Activated CD8-positive, alpha-beta memory T cell treated with anti-CD3 and anti-CD28 coated beads, Interleukin-2, amount 50 U/mL, for 4 hours (primary cell): ENCODE results near the gene CEP162.
"Not testable (repeated sequence)": the region's sequence is repeated elsewhere in the genome, so short reads cannot be mapped to it uniquely, and the experiment has no call there.

Source experiments
- DNase-seq: peaks from one replicate; pipeline ENCODE4 v3.0.0-alpha.2; 2020

The CEP162 gene

GRCh38 chr6:84228198-84228543 lies 728 bp upstream of the CEP162 start:
- no peak for DNase-seq

- DNase-seq = no peak
Observed at GRCh38 chr6:84227044-84227433, 404 bp downstream of the CEP162 start.

- DNase-seq = no peak
Observed at GRCh38 chr6:84224251-84224650, 3.2 kb downstream of the CEP162 start.

GRCh38 chr6:84223608-84224007 lies 3.8 kb downstream of the CEP162 start:
- DNase-seq = not testable (repeated sequence)

GRCh38 chr6:84222426-84222825 lies 5.0 kb downstream of the CEP162 start:
- no peak for DNase-seq

GRCh38 chr6:84220809-84221409 lies 6.5 kb downstream of the CEP162 start:
- no peak for DNase-seq

GRCh38 chr6:84218091-84218490 lies 9.4 kb downstream of the CEP162 start:
- no peak for DNase-seq

GRCh38 chr6:84213217-84213616 lies 14.2 kb downstream of the CEP162 start:
- no peak for DNase-seq

GRCh38 chr6:84204011-84204410 lies 23.4 kb downstream of the CEP162 start:
- DNase-seq = no peak

GRCh38 chr6:84199987-84200386 lies 27.5 kb downstream of the CEP162 start:
- not testable (repeated sequence) for DNase-seq

GRCh38 chr6:84197708-84198107 lies 29.7 kb downstream of the CEP162 start:
- no peak for DNase-seq

- DNase-seq = no peak
Observed at GRCh38 chr6:84193114-84193708, 34.2 kb downstream of the CEP162 start.

GRCh38 chr6:84191802-84192201 lies 35.6 kb downstream of the CEP162 start:
- no peak for DNase-seq

- DNase-seq = not testable (repeated sequence)
Observed at GRCh38 chr6:84189356-84189755, 38.1 kb downstream of the CEP162 start.

GRCh38 chr6:84183430-84183829 lies 44.0 kb downstream of the CEP162 start:
- no peak for DNase-seq

GRCh38 chr6:84182001-84182400 lies 45.4 kb downstream of the CEP162 start:
- DNase-seq = no peak

GRCh38 chr6:84177241-84177640 lies 50.2 kb downstream of the CEP162 start:
- no peak for DNase-seq

GRCh38 chr6:84172574-84172973 lies 54.9 kb downstream of the CEP162 start:
- no peak for DNase-seq

- DNase-seq = no peak
Observed at GRCh38 chr6:84172080-84172479, 55.4 kb downstream of the CEP162 start.

- no peak for DNase-seq
Observed at GRCh38 chr6:84167457-84167856, 60.0 kb downstream of the CEP162 start.

GRCh38 chr6:84166395-84166794 lies 61.0 kb downstream of the CEP162 start:
- DNase-seq = no peak

- DNase-seq = not testable (repeated sequence)
Observed at GRCh38 chr6:84164328-84164727, 63.1 kb downstream of the CEP162 start.

- no peak for DNase-seq
Observed at GRCh38 chr6:84161190-84161589, 66.3 kb downstream of the CEP162 start.

- DNase-seq = no peak
Observed at GRCh38 chr6:84156306-84156705, 71.1 kb downstream of the CEP162 start.

- DNase-seq = no peak
Observed at GRCh38 chr6:84151669-84152068, 75.8 kb downstream of the CEP162 start.
